HepG2 (cell line): Measurements from ENCODE around the gene TRPV4. TPM values are rescaled to one million over a fixed set of nuclear protein-coding genes. Genes with fewer than 3 reads are reported as not detected.

Experiments
- CCDC6 ChIP-seq: sonication (generic); formaldehyde crosslinking; IDR thresholded peaks from 2 replicates; pipeline ENCODE4 v1.8.1; 2022; ENCODE audit warnings: mild to moderate bottlenecking, missing genetic modification reagents, moderate library complexity
- GABPB1 ChIP-seq: IDR thresholded peaks from 2 replicates; pipeline ENCODE4 v1.6.1; 2016; ENCODE audit warnings: mild to moderate bottlenecking, missing genetic modification reagents, moderate library complexity, missing compliant biosample characterization
- SIX1 ChIP-seq: sonication (generic); formaldehyde crosslinking; IDR thresholded peaks from 2 replicates; pipeline ENCODE4 v1.4.0; 2020; ENCODE audit warnings: missing genetic modification reagents, borderline replicate concordance
- SPEN ChIP-seq: sonication (generic); formaldehyde crosslinking; IDR thresholded peaks from 2 replicates; pipeline ENCODE4 v1.5.1; 2020; ENCODE audit warnings: low read depth, mild to moderate bottlenecking, missing genetic modification reagents
- ZKSCAN8 ChIP-seq: IDR thresholded peaks from 2 replicates; pipeline ENCODE4 v1.6.1; 2016; ENCODE audit warnings: borderline replicate concordance, missing genetic modification reagents, missing compliant biosample characterization
- ZNF331 ChIP-seq: sonication (generic); formaldehyde crosslinking; IDR thresholded peaks from 2 replicates; pipeline ENCODE4 v1.4.0; 2020; ENCODE audit warnings: missing genetic modification reagents
- ZNF501 ChIP-seq: sonication (generic); formaldehyde crosslinking; IDR thresholded peaks from 2 replicates; pipeline ENCODE4 v1.5.1; 2020; ENCODE audit warnings: mild to moderate bottlenecking, moderate library complexity, missing genetic modification reagents
- ZNF772 ChIP-seq: sonication (generic); formaldehyde crosslinking; IDR thresholded peaks from 2 replicates; pipeline ENCODE4 v1.5.0; 2020; ENCODE audit warnings: mild to moderate bottlenecking, missing genetic modification reagents
- ZNF816 ChIP-seq: sonication (generic); formaldehyde crosslinking; IDR thresholded peaks from 2 replicates; pipeline ENCODE4 v1.8.0; 2022; ENCODE audit warnings: missing genetic modification reagents, mild to moderate bottlenecking, borderline replicate concordance
- ZSCAN30 ChIP-seq: sonication (generic); formaldehyde crosslinking; IDR thresholded peaks from 2 replicates; pipeline ENCODE4 v1.5.0; 2020; ENCODE audit warnings: mild to moderate bottlenecking, missing genetic modification reagents
- polyA plus RNA-seq, 8 experiments: library from polyadenylated mRNA; depleted of rRNA in 3 of 8; stranded (reverse) in 7 of 8; unstranded in 1 of 8; fragments of >200 nt; fragmentation: Illumina TruSeq in 4 of 8; extraction: Trizol in 4 of 8; gene quantifications; 2 replicates each; pipeline versions ENCODE4 v1.2.1 to v1.2.3, GENCODE V29; 2011 to 2016; ENCODE audit warnings: low read depth in 4 of 8, missing spikeins in 1 of 8, mixed read lengths in 1 of 8; ENCODE audit not compliant: insufficient read depth in 1 of 8
- total RNA-seq, 5 experiments: library from RNA; depleted of rRNA; stranded (reverse); fragments of >200 nt; fragmentation: Illumina TruSeq; extraction: Trizol; gene quantifications; 2 replicates each; pipeline ENCODE4 v1.2.3, GENCODE V29; 2016; ENCODE audit warnings: low read depth in 1 of 5
- TF ChIP-seq, protein P1 (sequence below): sonication (generic); formaldehyde crosslinking; IDR thresholded peaks from 2 replicates; pipeline ENCODE4 v1.9.0; 2021; ENCODE audit warnings: missing genetic modification reagents, mild to moderate bottlenecking, borderline replicate concordance
- TF ChIP-seq, protein P2 (sequence below): IDR thresholded peaks from 2 replicates; pipeline ENCODE4 v1.6.1; 2016
- TF ChIP-seq, protein P3 (sequence below): sonication (generic); formaldehyde crosslinking; IDR thresholded peaks from 2 replicates; pipeline ENCODE4 v1.5.1; 2020; ENCODE audit warnings: mild to moderate bottlenecking, missing genetic modification reagents, borderline replicate concordance
- TF ChIP-seq, protein P4 (sequence below): sonication (generic); formaldehyde crosslinking; IDR thresholded peaks from 2 replicates; pipeline ENCODE4 v1.4.0; 2020; ENCODE audit warnings: mild to moderate bottlenecking, missing genetic modification reagents, borderline replicate concordance
- TF ChIP-seq, protein P5 (sequence below): sonication (generic); formaldehyde crosslinking; IDR thresholded peaks from 2 replicates; pipeline ENCODE4 v1.5.0; 2020; ENCODE audit warnings: missing genetic modification reagents

Gene TRPV4
- total and polyA plus RNA-seq, 2 of the 13 experiments (the other 11 are each of a cell fraction or from before 2014, with no cell fraction given) = 0.66 to 4.7 TPM

DNA sequence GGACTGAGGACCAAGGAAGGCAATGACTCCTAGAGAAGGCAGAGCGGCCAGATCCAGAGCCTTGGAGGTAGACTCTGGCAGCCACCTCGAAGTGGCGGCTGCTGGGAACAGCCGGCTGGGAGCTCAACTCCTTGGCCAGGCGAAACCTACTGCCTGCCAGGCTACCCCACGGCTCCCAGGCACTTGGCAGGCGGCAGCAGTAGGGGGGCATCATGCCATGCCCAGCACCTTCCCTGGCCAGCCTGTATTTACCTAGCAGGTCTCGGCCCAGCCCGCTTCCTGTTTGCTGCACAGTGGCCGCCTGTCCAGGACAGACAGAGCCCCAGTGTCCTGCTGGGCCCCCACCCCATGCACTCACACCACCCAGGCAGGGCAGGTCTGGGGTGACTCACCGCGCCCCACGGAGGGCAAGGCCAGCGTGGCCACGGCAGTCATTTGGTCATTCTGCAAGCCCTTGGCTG is 10.2 kb downstream of the TRPV4 start (continued):
- TF ChIP-seq ZKSCAN8 (CRISPR knock-in tag) (0 out of 2 replicates have a peak, but pooled peaks have one; percentile 61), ZNF816 (no peak), GABPB1 (CRISPR knock-in tag) (peak; percentile 70; the same call in 1 of the 2 replicates), ZNF501 (CRISPR knock-in tag) (no peak), ZNF331 (CRISPR knock-in tag) (0 out of 2 replicates have a peak, but pooled peaks have one; percentile 35), SIX1 (CRISPR knock-in tag) (no peak), CCDC6 (CRISPR knock-in tag) (no peak), SPEN (CRISPR knock-in tag) (peak; percentile 19; the same call in 1 of the 2 replicates), ZNF772 (no peak), ZSCAN30 (CRISPR knock-in tag) (no peak)
- TF ChIP-seq, protein P1, sequence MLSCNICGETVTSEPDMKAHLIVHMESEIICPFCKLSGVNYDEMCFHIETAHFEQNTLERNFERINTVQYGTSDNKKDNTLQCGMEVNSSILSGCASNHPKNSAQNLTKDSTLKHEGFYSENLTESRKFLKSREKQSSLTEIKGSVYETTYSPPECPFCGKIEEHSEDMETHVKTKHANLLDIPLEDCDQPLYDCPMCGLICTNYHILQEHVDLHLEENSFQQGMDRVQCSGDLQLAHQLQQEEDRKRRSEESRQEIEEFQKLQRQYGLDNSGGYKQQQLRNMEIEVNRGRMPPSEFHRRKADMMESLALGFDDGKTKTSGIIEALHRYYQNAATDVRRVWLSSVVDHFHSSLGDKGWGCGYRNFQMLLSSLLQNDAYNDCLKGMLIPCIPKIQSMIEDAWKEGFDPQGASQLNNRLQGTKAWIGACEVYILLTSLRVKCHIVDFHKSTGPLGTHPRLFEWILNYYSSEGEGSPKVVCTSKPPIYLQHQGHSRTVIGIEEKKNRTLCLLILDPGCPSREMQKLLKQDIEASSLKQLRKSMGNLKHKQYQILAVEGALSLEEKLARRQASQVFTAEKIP (CRISPR knock-in tag) = no peak
- TF ChIP-seq, protein P2, sequence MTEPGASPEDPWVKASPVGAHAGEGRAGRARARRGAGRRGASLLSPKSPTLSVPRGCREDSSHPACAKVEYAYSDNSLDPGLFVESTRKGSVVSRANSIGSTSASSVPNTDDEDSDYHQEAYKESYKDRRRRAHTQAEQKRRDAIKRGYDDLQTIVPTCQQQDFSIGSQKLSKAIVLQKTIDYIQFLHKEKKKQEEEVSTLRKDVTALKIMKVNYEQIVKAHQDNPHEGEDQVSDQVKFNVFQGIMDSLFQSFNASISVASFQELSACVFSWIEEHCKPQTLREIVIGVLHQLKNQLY (CRISPR knock-in tag) = peak; percentile 50; the same call in 1 of the 2 replicates
- TF ChIP-seq, protein P3, sequence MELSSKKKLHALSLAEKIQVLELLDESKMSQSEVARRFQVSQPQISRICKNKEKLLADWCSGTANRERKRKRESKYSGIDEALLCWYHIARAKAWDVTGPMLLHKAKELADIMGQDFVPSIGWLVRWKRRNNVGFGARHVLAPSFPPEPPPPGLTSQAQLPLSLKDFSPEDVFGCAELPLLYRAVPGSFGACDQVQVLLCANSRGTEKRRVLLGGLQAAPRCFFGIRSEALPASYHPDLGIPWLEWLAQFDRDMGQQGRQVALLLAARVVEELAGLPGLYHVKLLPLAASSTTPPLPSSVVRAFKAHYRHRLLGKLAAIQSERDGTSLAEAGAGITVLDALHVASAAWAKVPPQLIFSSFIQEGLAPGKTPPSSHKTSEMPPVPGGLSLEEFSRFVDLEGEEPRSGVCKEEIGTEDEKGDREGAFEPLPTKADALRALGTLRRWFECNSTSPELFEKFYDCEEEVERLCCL (CRISPR knock-in tag) = no peak
- TF ChIP-seq, protein P4, sequence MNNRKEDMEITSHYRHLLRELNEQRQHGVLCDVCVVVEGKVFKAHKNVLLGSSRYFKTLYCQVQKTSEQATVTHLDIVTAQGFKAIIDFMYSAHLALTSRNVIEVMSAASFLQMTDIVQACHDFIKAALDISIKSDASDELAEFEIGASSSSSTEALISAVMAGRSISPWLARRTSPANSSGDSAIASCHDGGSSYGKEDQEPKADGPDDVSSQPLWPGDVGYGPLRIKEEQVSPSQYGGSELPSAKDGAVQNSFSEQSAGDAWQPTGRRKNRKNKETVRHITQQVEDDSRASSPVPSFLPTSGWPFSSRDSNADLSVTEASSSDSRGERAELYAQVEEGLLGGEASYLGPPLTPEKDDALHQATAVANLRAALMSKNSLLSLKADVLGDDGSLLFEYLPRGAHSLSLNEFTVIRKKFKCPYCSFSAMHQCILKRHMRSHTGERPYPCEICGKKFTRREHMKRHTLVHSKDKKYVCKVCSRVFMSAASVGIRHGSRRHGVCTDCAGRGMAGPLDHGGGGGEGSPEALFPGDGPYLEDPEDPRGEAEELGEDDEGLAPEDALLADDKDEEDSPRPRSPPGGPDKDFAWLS (CRISPR knock-in tag) = no peak
- TF ChIP-seq, protein P5, sequence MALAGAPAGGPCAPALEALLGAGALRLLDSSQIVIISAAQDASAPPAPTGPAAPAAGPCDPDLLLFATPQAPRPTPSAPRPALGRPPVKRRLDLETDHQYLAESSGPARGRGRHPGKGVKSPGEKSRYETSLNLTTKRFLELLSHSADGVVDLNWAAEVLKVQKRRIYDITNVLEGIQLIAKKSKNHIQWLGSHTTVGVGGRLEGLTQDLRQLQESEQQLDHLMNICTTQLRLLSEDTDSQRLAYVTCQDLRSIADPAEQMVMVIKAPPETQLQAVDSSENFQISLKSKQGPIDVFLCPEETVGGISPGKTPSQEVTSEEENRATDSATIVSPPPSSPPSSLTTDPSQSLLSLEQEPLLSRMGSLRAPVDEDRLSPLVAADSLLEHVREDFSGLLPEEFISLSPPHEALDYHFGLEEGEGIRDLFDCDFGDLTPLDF (CRISPR knock-in tag) = no peak
